GM19099 (cell line): ENCODE results near the gene ITPRIPL2.

Experiments
- POLR2A ChIP-seq: IDR thresholded peaks from 3 replicates; pipeline ENCODE4 v1.6.1; 2011; ENCODE audit warnings: low read depth; ENCODE audit not compliant: insufficient read length; ENCODE audit errors: extremely low read depth

Gene ITPRIPL2

GRCh38 chr16:19167710-19168370, 54.1 kb downstream of the ITPRIPL2 start, which contains the start of gene SYT17:
Gene SYT17 (plus strand): TSS chr16:19168240. CDS start chr16:19168647, 407 bp downstream.
- TF ChIP-seq POLR2A = no peak

- TF ChIP-seq POLR2A = no peak
These were observed 54.8 kb downstream of the ITPRIPL2 start for GRCh38 chr16:19168371-19169081.

- TF ChIP-seq POLR2A = no peak
These were observed 55.4 kb downstream of the ITPRIPL2 start for GRCh38 chr16:19169082-19169639.

GRCh38 chr16:19170043-19170655, 56.4 kb downstream of the ITPRIPL2 start:
- no peak for TF ChIP-seq POLR2A
